HG03575 (cell line): ENCODE results near the gene BRD3.
"Not testable (repeated sequence)": the region's sequence is repeated elsewhere in the genome, so short reads cannot be mapped to it uniquely, and the experiment has no call there.

Source experiments
- ATAC-seq: cut with Tn5 transposase; IDR thresholded peaks from one replicate; pipeline ENCODE4 v1.9.1; 2021; ENCODE audit not compliant: unreplicated experiment, insufficient number of reproducible peaks, low FRiP score; ENCODE audit errors: extremely low read depth

Gene BRD3

GRCh38 chr9:133999851-134000265 lies 68.0 kb downstream of the BRD3 start:
- ATAC-seq: no peak

DNA sequence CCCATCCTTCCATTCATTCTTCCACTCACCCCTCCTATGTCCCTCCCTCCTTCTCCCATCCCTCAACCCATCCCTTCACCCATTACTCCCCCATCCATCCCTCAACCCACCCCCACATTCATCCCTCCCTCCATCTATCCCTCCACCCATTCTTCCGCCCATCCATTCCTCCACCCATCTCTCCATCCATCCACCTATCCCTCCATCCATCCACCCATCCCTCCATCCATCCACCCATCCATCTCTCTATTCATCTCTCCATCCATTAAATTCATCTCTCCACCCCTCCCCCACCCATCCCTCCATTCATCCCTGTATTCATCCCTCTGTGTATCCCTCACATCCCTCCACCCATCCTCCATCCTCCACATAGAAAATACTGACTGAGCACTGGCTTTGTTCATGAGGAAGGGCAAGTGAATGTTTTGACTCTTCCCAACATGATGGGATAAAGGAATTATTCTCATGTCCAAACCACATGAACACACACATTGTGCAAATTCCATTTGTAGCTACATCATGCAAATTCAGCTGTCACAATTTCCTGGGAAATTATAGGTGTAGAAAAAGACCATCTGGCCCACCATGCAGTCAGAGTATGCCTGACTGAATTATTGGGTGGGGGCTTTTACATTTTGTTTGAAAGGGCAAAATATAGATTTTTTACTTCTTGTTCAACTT lies 68.8 kb downstream of the BRD3 start:
- ATAC-seq: no peak

DNA sequence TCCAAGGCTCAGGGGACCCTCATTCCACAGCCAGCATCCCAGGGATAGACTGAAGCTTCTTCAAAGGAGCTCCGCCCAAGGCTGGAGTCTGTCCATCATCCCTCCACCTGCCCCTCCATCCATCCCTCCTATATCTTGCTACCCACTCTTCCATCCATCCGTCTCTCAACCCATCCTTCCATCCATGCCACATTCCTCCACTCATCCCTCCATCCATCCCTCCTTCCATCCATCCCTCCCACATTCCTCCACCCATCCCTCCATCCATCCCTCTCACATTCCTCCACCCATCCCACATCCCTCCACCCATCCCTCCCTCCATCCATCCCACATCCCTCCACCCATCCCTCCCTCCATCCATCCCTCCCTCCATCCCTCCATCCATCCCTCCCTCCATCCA lies 70.2 kb downstream of the BRD3 start:
- no peak for ATAC-seq

DNA sequence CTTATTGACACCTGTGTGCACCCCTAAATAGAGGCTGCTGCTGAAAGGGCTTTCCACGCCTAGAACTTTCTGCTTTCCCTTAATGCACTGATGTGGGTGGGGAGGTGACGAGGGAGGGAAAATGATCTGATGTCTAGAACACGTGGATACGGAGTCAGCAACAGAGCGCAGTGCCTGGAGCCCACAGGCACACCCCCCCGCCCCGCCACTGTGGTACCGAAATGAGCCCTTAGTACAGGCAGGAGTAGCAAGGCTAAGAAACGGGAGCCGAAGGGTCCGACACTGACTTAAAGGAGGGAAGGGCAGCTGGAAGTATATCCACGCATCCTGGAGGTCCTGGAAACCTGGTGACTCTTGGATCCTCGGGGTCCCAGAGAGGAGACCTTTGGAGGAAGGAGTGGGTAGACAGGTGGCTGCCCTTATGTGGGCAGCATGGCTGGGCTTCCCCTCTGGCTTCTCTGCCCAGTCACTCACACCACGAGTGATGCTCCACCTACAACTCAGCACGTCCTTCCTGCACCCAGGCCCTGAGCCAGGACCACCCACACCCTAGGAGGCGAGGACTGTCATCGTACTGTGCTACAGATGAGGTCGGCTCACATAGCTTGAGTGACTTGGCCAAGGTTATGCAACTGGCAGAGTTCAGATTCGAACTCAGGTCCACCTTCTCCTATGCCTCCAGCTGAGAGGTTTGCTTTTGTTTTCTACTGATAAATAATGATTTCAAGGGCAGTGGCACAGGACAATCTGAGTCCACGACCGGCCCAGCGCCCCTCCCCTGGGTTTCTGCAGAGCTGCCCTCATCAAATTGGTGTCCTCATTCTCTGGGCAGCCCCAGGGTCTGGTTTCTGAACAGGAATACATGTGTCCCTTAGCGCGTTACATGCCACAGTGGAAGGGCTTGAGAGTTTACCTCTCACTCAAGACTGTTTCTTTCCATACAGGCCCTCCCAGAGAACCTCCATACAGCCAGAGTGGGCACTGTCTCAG lies 71.0 kb downstream of the BRD3 start:
- ATAC-seq: no peak

- no peak for ATAC-seq
Measured at GRCh38 chr9:133995012-133995896, 72.6 kb downstream of the BRD3 start.

DNA sequence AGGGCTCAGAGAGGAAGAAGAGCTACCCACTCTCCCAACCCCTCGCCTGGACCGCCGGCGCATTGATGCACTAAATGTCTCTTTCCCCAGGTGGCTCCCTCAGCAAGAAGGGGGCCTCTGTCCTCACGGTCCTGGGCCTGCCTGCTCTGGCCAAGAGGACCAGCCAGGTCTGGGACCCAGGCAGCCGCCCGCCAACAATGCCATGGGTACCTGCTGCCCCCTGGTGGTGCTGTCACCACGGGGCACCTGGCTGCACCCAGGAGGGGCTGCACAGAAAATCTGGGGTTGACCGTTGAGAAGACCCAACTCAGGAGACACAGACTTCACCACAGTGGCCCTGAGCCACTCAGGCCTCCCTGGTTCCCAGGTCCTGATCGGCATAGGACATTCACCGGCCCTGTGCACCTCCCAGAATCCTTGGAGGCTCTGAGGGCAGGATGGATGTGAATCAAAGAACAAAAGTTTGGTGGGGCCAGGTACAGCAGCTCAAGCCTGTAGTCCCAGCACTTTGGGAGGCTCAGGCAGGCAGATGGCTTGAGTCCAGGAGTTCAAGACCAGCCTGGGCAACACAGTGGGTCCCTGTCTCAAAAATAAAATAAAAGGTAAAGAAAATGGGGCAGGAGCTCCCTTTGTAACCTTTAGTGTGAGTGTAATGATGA lies 73.3 kb downstream of the BRD3 start:
- ATAC-seq: no peak

DNA sequence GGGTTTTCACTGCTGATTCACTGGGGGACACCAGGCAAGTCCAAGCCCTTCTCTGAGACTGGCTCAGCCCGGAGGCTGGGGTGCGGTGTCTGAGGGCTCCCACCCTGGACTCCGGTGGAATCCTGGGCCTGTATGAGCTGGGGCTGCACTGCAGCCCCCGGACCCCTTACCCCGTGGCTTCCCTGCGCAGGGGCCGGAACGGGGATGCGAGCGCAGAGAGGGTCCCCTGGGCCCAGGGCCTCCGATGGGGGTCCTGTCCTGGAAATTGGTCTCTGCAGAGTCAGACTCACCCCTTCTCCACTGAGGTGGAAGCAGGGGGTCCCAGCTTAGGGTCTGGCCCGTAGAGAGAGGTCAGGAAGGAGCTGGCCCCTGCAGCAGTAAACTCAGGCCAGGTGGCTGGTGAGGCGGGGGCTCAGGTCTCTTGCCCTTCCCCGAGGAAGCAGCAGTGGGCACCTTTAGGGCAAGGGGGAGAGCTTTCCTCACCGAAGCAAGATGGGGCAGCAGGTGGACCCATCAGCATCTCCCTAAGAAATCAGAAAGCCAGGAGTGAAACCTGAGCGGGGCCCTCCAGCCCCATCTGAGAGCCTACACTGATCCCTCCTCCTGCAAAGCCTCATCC lies 74.1 kb downstream of the BRD3 start:
- no peak for ATAC-seq

DNA sequence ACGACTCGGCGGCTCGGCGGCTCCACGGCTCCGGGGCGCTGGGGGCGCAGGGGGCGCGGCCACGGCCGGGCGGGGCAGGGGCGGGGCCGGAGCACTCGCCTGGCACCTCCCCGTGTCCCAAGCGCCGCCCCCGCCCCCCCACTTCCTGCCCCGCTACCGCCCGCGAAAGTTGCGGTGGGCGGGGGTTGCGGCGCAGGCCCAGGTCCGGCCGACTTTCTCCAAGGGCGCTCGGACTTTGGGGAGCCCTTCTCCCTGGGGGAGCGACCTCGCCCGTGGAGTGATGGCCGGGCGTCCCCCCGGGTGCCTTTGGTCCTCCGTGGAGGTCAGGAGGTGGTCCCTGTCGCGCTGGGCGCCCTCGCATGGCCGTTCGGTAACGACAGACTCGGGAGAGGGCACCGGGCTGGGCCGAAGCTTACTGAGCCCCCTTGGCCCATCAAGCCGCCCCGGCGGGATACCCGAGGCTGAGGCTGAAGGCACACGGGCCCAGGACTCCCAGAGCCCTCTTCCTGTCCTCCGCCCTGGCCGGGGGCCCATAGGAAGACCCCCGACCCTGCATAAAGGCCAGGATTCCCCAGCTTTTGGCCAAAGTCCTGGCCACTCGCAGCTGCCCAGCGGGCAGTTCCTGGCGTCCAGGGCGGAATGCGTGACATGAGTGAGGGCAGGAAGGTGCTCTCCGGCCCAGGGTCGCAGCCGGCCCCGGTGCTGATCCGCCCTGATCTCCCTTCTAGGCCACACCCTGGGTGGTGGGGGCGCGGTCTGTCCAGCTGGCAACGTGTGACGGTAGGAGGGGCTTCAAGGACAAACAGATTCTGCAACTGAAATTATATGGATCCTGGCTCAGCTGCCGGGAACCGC lies 74.8 kb downstream of the BRD3 start:
- no peak for ATAC-seq

GRCh38 chr9:133991964-133992779 lies 75.7 kb downstream of the BRD3 start, which contains the start of gene VAV2:
Gene VAV2 (minus strand): TSS chr9:133992324. CDS start chr9:133992278, 46 bp downstream.
- no peak for ATAC-seq

GRCh38 chr9:133991214-133991921 lies 76.5 kb downstream of the BRD3 start:
- ATAC-seq: no peak

GRCh38 chr9:133990366-133991213 lies 77.2 kb downstream of the BRD3 start:
- ATAC-seq: no peak

GRCh38 chr9:133989625-133990365 lies 78.0 kb downstream of the BRD3 start:
- ATAC-seq: no peak

DNA sequence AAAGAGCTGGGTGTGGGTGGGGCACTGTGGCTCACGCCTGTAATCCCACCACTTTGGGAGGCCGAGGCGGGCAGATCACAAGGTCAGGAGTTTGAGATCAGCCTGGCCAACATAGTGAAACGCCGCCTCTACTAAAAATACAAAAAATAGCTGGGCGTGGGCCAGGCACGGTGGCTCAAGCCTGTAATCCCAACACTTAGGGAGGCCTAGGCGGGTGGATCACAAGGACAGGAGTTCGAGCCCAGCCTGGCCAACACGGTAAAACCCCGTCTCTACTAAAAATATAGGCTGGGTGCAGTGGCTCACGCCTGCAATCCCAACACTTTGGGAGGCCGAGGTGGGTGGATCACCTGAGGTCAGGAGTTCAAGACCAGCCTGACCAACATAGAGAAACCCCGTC lies 79.1 kb downstream of the BRD3 start:
- ATAC-seq: not testable (repeated sequence)

- no peak for ATAC-seq
Measured at GRCh38 chr9:133987946-133988665, 79.7 kb downstream of the BRD3 start.
